GM12874 (cell line): Measurements from ENCODE around the gene KANK3.

Source experiments
- CTCF ChIP-seq: IDR thresholded peaks from 2 replicates; pipeline ENCODE4 v1.5.1; 2011; ENCODE audit warnings: low read depth, mild to moderate bottlenecking, control low read depth, low read length, moderate library complexity; ENCODE audit not compliant: insufficient read depth

KANK3 gene

GRCh38 chr19:8321986-8322637, 20.9 kb downstream of the KANK3 start:
- TF ChIP-seq CTCF = no peak

- peak; percentile 34 for TF ChIP-seq CTCF
Observed at GRCh38 chr19:8321067-8321985, 21.7 kb downstream of the KANK3 start, which contains the start of the genes NDUFA7 and RPS28. Gene NDUFA7, minus strand, starts transcription at chr19:8321375. Its CDS starts 17 bp downstream, at chr19:8321358. Gene RPS28, plus strand, starts transcription at chr19:8321496. Its CDS starts 35 bp downstream, at chr19:8321531.

GRCh38 chr19:8320564-8321066, 22.4 kb downstream of the KANK3 start:
- TF ChIP-seq CTCF = no peak

- no peak for TF ChIP-seq CTCF
Observed at GRCh38 chr19:8319807-8320520, 23.1 kb downstream of the KANK3 start.

- no peak for TF ChIP-seq CTCF
Observed at GRCh38 chr19:8316351-8317125, 26.5 kb downstream of the KANK3 start.

GRCh38 chr19:8311461-8312260, 31.4 kb downstream of the KANK3 start:
- no peak for TF ChIP-seq CTCF
